H1 (cell line): ENCODE measurements around the gene NRXN3. TPM values are rescaled to one million over a fixed set of nuclear protein-coding genes. Genes with fewer than 3 reads are reported as not detected.

Source experiments
- CTCF ChIA-PET: fragments of 300-600 bp; sonication (Branson Sonifier 250); formaldehyde crosslinking; loops from one replicate; lab custom pipeline; 2021; ENCODE audit not compliant: partially characterized antibody; lab: Charles Lee
- POLR2A ChIA-PET: fragments of 300-600 bp; sonication (Branson Sonifier 250); formaldehyde crosslinking; loops from one replicate; lab custom pipeline; 2021; ENCODE audit warnings: inconsistent platforms; ENCODE audit not compliant: partially characterized antibody; lab: Charles Lee
- DNase-seq, 2 experiments: peaks; one replicate each; pipeline versions ENCODE4 v3.0.0 to v3.0.0-alpha.2; 2010 to 2022; ENCODE audit warnings: low spot score in 2 of 2, low read depth in 1 of 2, mixed read lengths in 1 of 2
- FAIRE-seq: peaks from 2 replicates; lab custom pipeline; 2011; peaks lifted over from hg19 to GRCh38; lab: Jason Lieb, UNC
- H2AFZ ChIP-seq: 2 replicates; pipeline ENCODE4 v1.8.1; 2012; ENCODE audit warnings: low read length, inconsistent platforms
- H2AK5ac ChIP-seq: 2 replicates; pipeline ENCODE4 v1.6.1; 2013; ENCODE audit warnings: low read depth, low read length
- H2BK120ac ChIP-seq: replicated peaks from 2 replicates; pipeline ENCODE3; 2013; ENCODE audit warnings: low read depth, low read length, inconsistent platforms
- H2BK12ac ChIP-seq: 2 replicates; pipeline ENCODE4 v1.6.1; 2013; ENCODE audit warnings: low read depth, low read length
- H2BK15ac ChIP-seq: 2 replicates; pipeline ENCODE4 v1.6.1; 2013; ENCODE audit warnings: low read length
- H2BK20ac ChIP-seq: 2 replicates; pipeline ENCODE4 v1.6.1; 2013; ENCODE audit warnings: low read length
- H2BK5ac ChIP-seq: 2 replicates; pipeline ENCODE4 v1.6.1; 2013; ENCODE audit warnings: low read depth, low read length
- H3K14ac ChIP-seq: 2 replicates; pipeline ENCODE4 v1.6.1; 2013; ENCODE audit warnings: inconsistent platforms; ENCODE audit not compliant: insufficient read length
- H3K18ac ChIP-seq: 2 replicates; pipeline ENCODE4 v1.6.1; 2013; ENCODE audit warnings: low read length; ENCODE audit errors: extremely low read depth
- H3K23ac ChIP-seq: 2 replicates; pipeline ENCODE4 v1.6.1; 2013; ENCODE audit warnings: inconsistent platforms; ENCODE audit not compliant: insufficient read length
- H3K23me2 ChIP-seq: 2 replicates; pipeline ENCODE4 v1.6.1; 2013; ENCODE audit warnings: low read depth, low read length
- H3K27ac ChIP-seq: 2 replicates; pipeline ENCODE4 v1.6.1; 2011; ENCODE audit warnings: low read depth, low read length, inconsistent platforms
- H3K27me3 ChIP-seq, 4 experiments: replicated peaks in 1 of 4; 1 replicate in 1 of 4; 2 replicates in 3 of 4; pipeline versions ENCODE4 v1.6.1 to v1.8.1; 2011 to 2013; ENCODE audit warnings: low read length in 3 of 4, mild to moderate bottlenecking in 3 of 4, inconsistent platforms in 2 of 4, mixed read lengths in 2 of 4, moderate library complexity in 1 of 4; ENCODE audit not compliant: control insufficient read depth in 3 of 4, insufficient read depth in 3 of 4; ENCODE audit errors: extremely low read depth in 1 of 4
- H3K36me3 ChIP-seq, 4 experiments: 2 replicates each; pipeline versions ENCODE4 v1.6.1 to v1.8.1; 2011 to 2013; ENCODE audit warnings: mild to moderate bottlenecking in 4 of 4, low read length in 3 of 4, moderate library complexity in 2 of 4, control low read depth in 1 of 4, inconsistent platforms in 1 of 4; ENCODE audit not compliant: insufficient read depth in 4 of 4, control insufficient read depth in 2 of 4
- H3K4ac ChIP-seq: replicated peaks from 2 replicates; pipeline ENCODE3; 2013; ENCODE audit warnings: low read length, low read depth, mixed read lengths, inconsistent platforms; ENCODE audit not compliant: insufficient read length
- H3K4me1 ChIP-seq, 4 experiments: replicated peaks in 1 of 4; 1 replicate in 1 of 4; 2 replicates in 3 of 4; pipeline versions ENCODE4 v1.6.1 to v1.8.1; 2011 to 2013; ENCODE audit warnings: low read length in 3 of 4, inconsistent platforms in 2 of 4, mixed read lengths in 1 of 4; ENCODE audit not compliant: insufficient read depth in 4 of 4, control insufficient read depth in 3 of 4
- H3K4me2 ChIP-seq, 2 experiments: 2 replicates each; pipeline versions ENCODE4 v1.6.1 to v1.8.1; 2011 to 2013; ENCODE audit warnings: low read depth in 2 of 2, low read length in 2 of 2, control low read depth in 1 of 2, inconsistent platforms in 1 of 2, mild to moderate bottlenecking in 1 of 2; ENCODE audit not compliant: insufficient read depth in 1 of 2
- H3K4me3 ChIP-seq, 4 experiments: fragments of 200-600, 300-600 bp in 1 of 4; sonication (generic), shearing (Covaris generic), sonication (Bioruptor Twin) in 1 of 4; 2 replicates each; pipeline versions ENCODE4 v1.5.1 to v1.8.1; 2011 to 2016; ENCODE audit warnings: low read length in 4 of 4, low read depth in 3 of 4, control low read depth in 2 of 4, inconsistent platforms in 2 of 4, mild to moderate bottlenecking in 2 of 4, mixed read lengths in 1 of 4, moderate library complexity in 1 of 4; ENCODE audit not compliant: insufficient read depth in 2 of 4; ENCODE audit errors: extremely low read depth in 1 of 4
- H3K56ac ChIP-seq: replicated peaks from 2 replicates; pipeline ENCODE3; 2013; ENCODE audit warnings: low read depth, mild to moderate bottlenecking, mixed read lengths, low read length, inconsistent platforms; ENCODE audit not compliant: insufficient read length
- H3K79me1 ChIP-seq: 2 replicates; pipeline ENCODE4 v1.6.1; 2013; ENCODE audit warnings: low read depth, low read length, control low read depth
- H3K79me2 ChIP-seq, 2 experiments: 2 replicates each; pipeline versions ENCODE4 v1.6.1 to v1.8.1; 2012 to 2013; ENCODE audit warnings: low read length in 2 of 2, mild to moderate bottlenecking in 2 of 2, inconsistent platforms in 1 of 2; ENCODE audit not compliant: insufficient read depth in 2 of 2, control insufficient read depth in 1 of 2
- H3K9ac ChIP-seq, 4 experiments: replicated peaks in 1 of 4; 1 replicate in 1 of 4; 2 replicates in 3 of 4; pipeline versions ENCODE4 v1.6.1 to v1.8.1; 2011 to 2013; ENCODE audit warnings: low read depth in 3 of 4, low read length in 3 of 4, control low read depth in 2 of 4, mild to moderate bottlenecking in 2 of 4, moderate library complexity in 2 of 4, inconsistent platforms in 1 of 4; ENCODE audit errors: extremely low read depth in 1 of 4
- H3K9me3 ChIP-seq, 2 experiments: 2 replicates each; pipeline versions ENCODE4 v1.6.1 to v1.8.1; 2012 to 2013; ENCODE audit warnings: mild to moderate bottlenecking in 2 of 2, moderate library complexity in 2 of 2, control low read depth in 1 of 2, inconsistent platforms in 1 of 2, low read depth in 1 of 2, low read length in 1 of 2, mixed read lengths in 1 of 2; ENCODE audit not compliant: insufficient read depth in 2 of 2
- H4K20me1 ChIP-seq, 2 experiments: replicated peaks in 1 of 2; 2 replicates each; pipeline versions ENCODE3 to v1.8.1; 2011 to 2013; ENCODE audit warnings: inconsistent platforms in 2 of 2, low read length in 2 of 2, mild to moderate bottlenecking in 1 of 2; ENCODE audit not compliant: insufficient read depth in 2 of 2, control insufficient read depth in 1 of 2
- H4K5ac ChIP-seq: 2 replicates; pipeline ENCODE4 v1.6.1; 2013; ENCODE audit warnings: low read length, low read depth, mixed read lengths, inconsistent platforms; ENCODE audit not compliant: insufficient read length
- H4K8ac ChIP-seq: 2 replicates; pipeline ENCODE4 v1.8.0; 2013; ENCODE audit warnings: mild to moderate bottlenecking, moderate library complexity, low read length, inconsistent platforms; ENCODE audit not compliant: insufficient read depth; ENCODE audit errors: extremely low read depth
- H4K91ac ChIP-seq: replicated peaks from 2 replicates; pipeline ENCODE3; 2013; ENCODE audit warnings: low read length, mixed read lengths, inconsistent platforms; ENCODE audit not compliant: insufficient read length
- RAD21 ChIP-seq, 2 experiments: IDR thresholded peaks in 1 of 2; conservative IDR thresholded peaks in 1 of 2; 2 replicates each; pipeline ENCODE4 v1.6.1; 2011; ENCODE audit warnings: low read depth in 2 of 2, low read length in 2 of 2, improper control_type of control experiment in 1 of 2, inconsistent platforms in 1 of 2, mild to moderate bottlenecking in 1 of 2, moderate library complexity in 1 of 2
- WGBS, 2 experiments: shearing (Covaris generic) in 1 of 2; methylation state at CpG; one replicate each; pipeline versions ENCODE4 v1.1.6 to v1.1.7; 2013 to 2015; ENCODE audit warnings: low lambda C conversion rate in 2 of 2, mixed read lengths in 2 of 2, inconsistent platforms in 1 of 2, low coverage in 1 of 2, missing lambda C conversion rate in 1 of 2; ENCODE audit not compliant: insufficient replicate concordance in 2 of 2, insufficient coverage in 1 of 2, insufficient read length in 1 of 2; ENCODE audit errors: extremely low coverage in 1 of 2, missing lambda C conversion rate in 1 of 2; 5-methylcytosine and 5-hydroxymethylcytosine counted together
- polyA plus RNA-seq, 7 experiments: library from polyadenylated mRNA; depleted of rRNA in 3 of 7; stranded (reverse) in 5 of 7; unstranded in 2 of 7; fragments of >200 nt in 5 of 7; fragments of 200-250 nt in 2 of 7; gene quantifications; 1 replicate in 5 of 7; 2 replicates in 1 of 7; 4 replicates in 1 of 7; pipeline versions ENCODE4 v1.2.1 to v1.2.3, GENCODE V29; 2011 to 2013; ENCODE audit warnings: missing spikeins in 2 of 7, mixed read lengths in 2 of 7
- total RNA-seq: library from RNA; stranded (reverse); fragmentation: NEBNext Ultra II Directional; extraction: Animal tissue kit (Norgen Biotek cat#: 25700); gene quantifications from 2 replicates; pipeline ENCODE4 v1.2.1, GENCODE V29; 2021

NRXN3 gene
- total and polyA plus RNA-seq, 2 of the 8 experiments (the other 6 are each of a cell fraction or from before 2014, with no cell fraction given) = 2.6 to 4.1 TPM

- no peak overlapping the region for H4K8ac ChIP-seq
- TF ChIP-seq RAD21 (IDR thresholded peaks at IDR 0.05 in 1 of 2, conservative IDR thresholded peaks at IDR 0.05 in 1 of 2; ENCODE audit: low read depth in 2 of 2, low read length in 2 of 2) = no peak
- no peak overlapping the region for H2BK15ac ChIP-seq
- no peak overlapping the region for H3K4me2 ChIP-seq
- no peak overlapping the region for H3K4ac ChIP-seq
- no peak overlapping the region for H4K5ac ChIP-seq
- H3K23me2 ChIP-seq = peaks cover 2% of the 10 kb centered on the region; the same call in 1 of the 2 replicates
- H3K27me3 ChIP-seq = no peaks in the 10 kb centered on the region
- no peaks in the 10 kb centered on the region for H3K9me3 ChIP-seq
- no peak overlapping the region for H2BK20ac ChIP-seq
- H3K36me3 ChIP-seq = no peaks in the 10 kb centered on the region
- H3K14ac ChIP-seq = no peak overlapping the region
- H2BK5ac ChIP-seq = no peak overlapping the region
- no peak overlapping the region for H2AFZ ChIP-seq
- H2BK12ac ChIP-seq = no peak overlapping the region
- H2BK120ac ChIP-seq = no peak overlapping the region
- no peak overlapping the region for H2AK5ac ChIP-seq
- DNase-seq (no peak), FAIRE-seq (no peak)
- H3K79me2 ChIP-seq = no peaks in the 10 kb centered on the region
- no peaks in the 10 kb centered on the region for H3K79me1 ChIP-seq
- no peak overlapping the region for H3K27ac ChIP-seq
- H3K23ac ChIP-seq = no peak overlapping the region
- H3K18ac ChIP-seq = no peak overlapping the region
- H3K4me3 ChIP-seq = no peak overlapping the region
- no peak overlapping the region for H4K91ac ChIP-seq
- CTCF ChIA-PET = no interaction called here
- WGBS, 2 experiments = 88% methylated on average over 1 of the region's 1 CpG; no CpG with 5 or more reads in 1 of the 2 experiments
- H3K9ac ChIP-seq = no peak overlapping the region
- H3K56ac ChIP-seq = no peak overlapping the region
- POLR2A ChIA-PET = no interaction called here
- H4K20me1 ChIP-seq = no peaks in the 10 kb centered on the region
- no peaks in the 10 kb centered on the region for H3K4me1 ChIP-seq
These were observed 1321.0 kb downstream of the NRXN3 start for GRCh38 chr14:79491161-79491560.
